H1 (cell line): ENCODE measurements around the gene WDR43. TPM values are rescaled to one million over a fixed set of nuclear protein-coding genes. Genes with fewer than 3 reads are reported as not detected.

ENCODE experiments used
- CHD1 ChIP-seq: IDR thresholded peaks from 2 replicates; pipeline ENCODE4 v1.6.1; 2012; ENCODE audit warnings: low read depth, low read length, improper control_type of control experiment
- CHD7 ChIP-seq: fragments of 300-600 bp; sonication (generic); IDR thresholded peaks from 2 replicates; pipeline ENCODE4 v1.7.1; 2012; ENCODE audit warnings: low read length, moderate library complexity, mild to moderate bottlenecking, inconsistent platforms; ENCODE audit not compliant: insufficient replicate concordance
- MAFK ChIP-seq: IDR thresholded peaks from 2 replicates; pipeline ENCODE4 v1.6.1; 2012; ENCODE audit warnings: low read depth, mild to moderate bottlenecking, improper control_type of control experiment, low read length
- RBBP5 ChIP-seq: IDR thresholded peaks from 2 replicates; pipeline ENCODE4 v1.7.1; 2012; ENCODE audit warnings: low read depth, mild to moderate bottlenecking, inconsistent platforms, low read length, moderate library complexity, borderline replicate concordance
- TAF7 ChIP-seq: optimal IDR thresholded peaks from 2 replicates; pipeline ENCODE3; 2011; ENCODE audit warnings: low read depth, mild to moderate bottlenecking, inconsistent platforms, low read length, moderate library complexity, borderline replicate concordance
- polyA plus RNA-seq, 7 experiments: library from polyadenylated mRNA; depleted of rRNA in 3 of 7; stranded (reverse) in 5 of 7; unstranded in 2 of 7; fragments of >200 nt in 5 of 7; fragments of 200-250 nt in 2 of 7; gene quantifications; 1 replicate in 5 of 7; 2 replicates in 1 of 7; 4 replicates in 1 of 7; pipeline versions ENCODE4 v1.2.1 to v1.2.3, GENCODE V29; 2011 to 2013; ENCODE audit warnings: missing spikeins in 2 of 7, mixed read lengths in 2 of 7
- total RNA-seq: library from RNA; stranded (reverse); fragmentation: NEBNext Ultra II Directional; extraction: Animal tissue kit (Norgen Biotek cat#: 25700); gene quantifications from 2 replicates; pipeline ENCODE4 v1.2.1, GENCODE V29; 2021

The WDR43 gene
- total and polyA plus RNA-seq, 2 of the 8 experiments (the other 6 are each of a cell fraction or from before 2014, with no cell fraction given), result 57.8 to 142 TPM

DNA sequence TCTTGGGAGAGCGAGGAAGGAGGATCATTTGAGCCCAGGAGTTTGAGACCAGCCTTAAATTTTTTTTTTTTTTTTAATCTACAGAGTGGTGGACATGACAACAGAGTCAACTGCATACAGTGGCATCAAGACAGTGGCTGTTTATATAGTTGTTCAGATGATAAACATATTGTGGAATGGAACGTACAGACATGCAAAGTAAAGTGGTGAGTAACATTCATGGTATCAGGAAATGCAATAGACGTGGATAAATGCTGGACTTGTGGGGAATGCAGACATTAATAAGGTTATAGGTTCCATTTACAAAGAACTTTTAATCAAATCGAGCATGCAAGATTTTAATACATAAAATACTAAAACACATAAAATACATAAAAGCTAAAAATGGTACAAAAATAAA, 11.9 kb downstream of the WDR43 start (continued):
- no peak for TF ChIP-seq CHD7
- no peak for TF ChIP-seq RBBP5
- TF ChIP-seq CHD1, result no peak
- no peak for TF ChIP-seq MAFK
- no peak for TF ChIP-seq TAF7
